Panc1 (cell line): ENCODE results near the gene C17orf78. TPM values are rescaled to one million over a fixed set of nuclear protein-coding genes. Genes with fewer than 3 reads are reported as not detected.

Experiments
- ATAC-seq: fragments of 200-7000 bp; cut with Tn5 transposase; 2 replicates; pipeline ENCODE4 v1.9.1; 2020; ENCODE audit warnings: mild to moderate bottlenecking, moderate library complexity
- BruUV-seq: library from RNA; stranded (reverse); fragments of 400-500 nt; replicated peaks from 2 replicates; lab custom pipeline; 2021; lab: Mats Ljungman, UMichigan
- CTCF ChIA-PET: fragments of 300-600 bp; sonication (Branson Sonifier 250); formaldehyde crosslinking; loops from one replicate; lab custom pipeline; 2022; ENCODE audit warnings: antibody characterized with exemption; lab: Charles Lee
- POLR2A ChIA-PET: fragments of 300-600 bp; sonication (Branson Sonifier 250); formaldehyde crosslinking; loops from one replicate; lab custom pipeline; 2022; ENCODE audit warnings: antibody characterized with exemption; lab: Charles Lee
- DNase-seq: peaks from one replicate; pipeline ENCODE4 v3.0.0-alpha.2; 2010; ENCODE audit warnings: low read depth, low spot score
- H3K27ac ChIP-seq: 2 replicates; pipeline ENCODE4 v1.5.1; 2011; ENCODE audit warnings: mild to moderate bottlenecking, low read length, inconsistent platforms
- H3K27me3 ChIP-seq: fragments of 200-500 bp; sonication (Bioruptor generic); 2 replicates; pipeline ENCODE4 v1.6.0; 2014; ENCODE audit warnings: low read length, inconsistent platforms; ENCODE audit not compliant: control insufficient read depth, insufficient read depth
- H3K36me3 ChIP-seq: fragments of 200-500 bp; sonication (Bioruptor generic); 2 replicates; pipeline ENCODE4 v1.5.1; 2014; ENCODE audit warnings: inconsistent platforms, mild to moderate bottlenecking, low read length, moderate library complexity; ENCODE audit not compliant: control insufficient read depth, insufficient read depth
- H3K4me1 ChIP-seq: 2 replicates; pipeline ENCODE4 v1.5.1; 2011; ENCODE audit warnings: inconsistent platforms, mild to moderate bottlenecking, low read length, moderate library complexity; ENCODE audit not compliant: control insufficient read depth, insufficient read depth
- H3K4me3 ChIP-seq, 2 experiments: 2 replicates each; pipeline ENCODE4 v1.5.1; 2011 to 2012; ENCODE audit warnings: low read depth in 2 of 2, low read length in 2 of 2, mild to moderate bottlenecking in 2 of 2, inconsistent platforms in 1 of 2, moderate library complexity in 1 of 2
- H3K9me3 ChIP-seq: fragments of 200-500 bp; sonication (Bioruptor generic); 2 replicates; pipeline ENCODE4 v1.5.1; 2014; ENCODE audit warnings: low read depth, mild to moderate bottlenecking, inconsistent platforms, low read length, moderate library complexity; ENCODE audit not compliant: control insufficient read depth, insufficient read depth
- POLR2AphosphoS5 ChIP-seq: IDR thresholded peaks from 2 replicates; pipeline ENCODE4 v1.6.1; 2012; ENCODE audit warnings: mild to moderate bottlenecking, low read depth, low read length, moderate library complexity
- SIN3A ChIP-seq: IDR thresholded peaks from 2 replicates; pipeline ENCODE4 v1.6.1; 2012; ENCODE audit warnings: low read depth, mild to moderate bottlenecking, low read length, moderate library complexity, borderline replicate concordance; ENCODE audit not compliant: insufficient read depth
- TCF7L2 ChIP-seq: IDR thresholded peaks from 2 replicates; pipeline ENCODE4 v1.6.1; 2011; ENCODE audit warnings: mild to moderate bottlenecking, low read depth, low read length, inconsistent platforms
- in situ Hi-C: cut with HindIII; loops from 2 replicates; pipeline ENCODE4 v1.10.0; 2016; ENCODE audit warnings: low sequenced_read_pairs, low pct_unique_long_range_greater_than_20kb
- intact Hi-C: fragments of 100-400 bp; cut with micrococcal nuclease; formaldehyde crosslinking; loops from one replicate; pipeline ENCODE4 v1.10.0; 2022; ENCODE audit not compliant: unreplicated experiment
- total RNA-seq: library from RNA; stranded (reverse); gene quantifications from one replicate; pipeline ENCODE4 v1.2.1, GENCODE V29; 2021; ENCODE audit not compliant: unreplicated experiment
- TF ChIP-seq, protein P1 (sequence below), 2 experiments: IDR thresholded peaks; 2 replicates each; pipeline ENCODE4 v1.6.1; 2011 to 2012; ENCODE audit warnings: low read depth in 2 of 2, control low read depth in 1 of 2, low read length in 1 of 2, mild to moderate bottlenecking in 1 of 2, moderate library complexity in 1 of 2; ENCODE audit not compliant: insufficient read depth in 1 of 2
- TF ChIP-seq, protein P2 (sequence below): fragments of 450-650 bp; IDR thresholded peaks from 2 replicates; pipeline ENCODE4 v1.5.1; 2017; ENCODE audit warnings: mild to moderate bottlenecking

Gene C17orf78
- total RNA-seq, 1 experiment from 2014 or later, result not detected

DNA sequence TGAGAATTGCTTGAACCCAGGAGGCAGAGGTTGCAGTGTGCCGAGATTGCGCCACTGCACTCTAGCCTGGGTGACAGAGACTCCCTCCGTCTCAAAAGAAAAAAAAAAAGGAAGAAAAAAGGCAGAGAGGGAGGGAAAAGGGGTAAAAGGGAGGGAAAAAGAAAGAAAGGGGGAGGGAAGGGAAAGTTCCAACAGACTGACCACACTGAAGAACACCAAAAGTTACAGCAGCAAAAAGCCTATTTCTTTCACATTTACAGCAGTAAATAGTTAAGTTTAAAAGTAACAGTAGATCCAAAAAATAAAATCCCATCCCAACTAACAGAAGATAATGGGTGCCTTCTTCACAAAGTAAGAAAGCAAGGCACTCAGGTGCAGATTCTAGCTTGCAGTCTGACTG is 36.9 kb upstream of the C17orf78 start:
- Histone ChIP-seq H3K27me3 (no peaks in the 10 kb centered on the region), H3K9me3 (no peaks in the 10 kb centered on the region), H3K36me3 (no peaks in the 10 kb centered on the region; the same call in 1 of the 2 replicates), H3K4me1 (peaks cover 5% of the 10 kb centered on the region), H3K4me3 (no peak overlapping the region), H3K27ac (no peak overlapping the region)
- intact Hi-C loops (no loop called here), in situ Hi-C loops (no loop called here)
- no TSS peak for BruUV-seq
- ATAC-seq (no peak), DNase-seq (no peak)
- TF ChIP-seq POLR2AphosphoS5 (no peak), TCF7L2 (no peak), SIN3A (no peak)
- TF ChIP-seq, protein P1, sequence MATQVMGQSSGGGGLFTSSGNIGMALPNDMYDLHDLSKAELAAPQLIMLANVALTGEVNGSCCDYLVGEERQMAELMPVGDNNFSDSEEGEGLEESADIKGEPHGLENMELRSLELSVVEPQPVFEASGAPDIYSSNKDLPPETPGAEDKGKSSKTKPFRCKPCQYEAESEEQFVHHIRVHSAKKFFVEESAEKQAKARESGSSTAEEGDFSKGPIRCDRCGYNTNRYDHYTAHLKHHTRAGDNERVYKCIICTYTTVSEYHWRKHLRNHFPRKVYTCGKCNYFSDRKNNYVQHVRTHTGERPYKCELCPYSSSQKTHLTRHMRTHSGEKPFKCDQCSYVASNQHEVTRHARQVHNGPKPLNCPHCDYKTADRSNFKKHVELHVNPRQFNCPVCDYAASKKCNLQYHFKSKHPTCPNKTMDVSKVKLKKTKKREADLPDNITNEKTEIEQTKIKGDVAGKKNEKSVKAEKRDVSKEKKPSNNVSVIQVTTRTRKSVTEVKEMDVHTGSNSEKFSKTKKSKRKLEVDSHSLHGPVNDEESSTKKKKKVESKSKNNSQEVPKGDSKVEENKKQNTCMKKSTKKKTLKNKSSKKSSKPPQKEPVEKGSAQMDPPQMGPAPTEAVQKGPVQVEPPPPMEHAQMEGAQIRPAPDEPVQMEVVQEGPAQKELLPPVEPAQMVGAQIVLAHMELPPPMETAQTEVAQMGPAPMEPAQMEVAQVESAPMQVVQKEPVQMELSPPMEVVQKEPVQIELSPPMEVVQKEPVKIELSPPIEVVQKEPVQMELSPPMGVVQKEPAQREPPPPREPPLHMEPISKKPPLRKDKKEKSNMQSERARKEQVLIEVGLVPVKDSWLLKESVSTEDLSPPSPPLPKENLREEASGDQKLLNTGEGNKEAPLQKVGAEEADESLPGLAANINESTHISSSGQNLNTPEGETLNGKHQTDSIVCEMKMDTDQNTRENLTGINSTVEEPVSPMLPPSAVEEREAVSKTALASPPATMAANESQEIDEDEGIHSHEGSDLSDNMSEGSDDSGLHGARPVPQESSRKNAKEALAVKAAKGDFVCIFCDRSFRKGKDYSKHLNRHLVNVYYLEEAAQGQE (IDR thresholded peaks at IDR 0.05; ENCODE audit: insufficient read depth in 1 of 2, low read depth in 2 of 2, low read length in 1 of 2), result no peak
- TF ChIP-seq, protein P2, sequence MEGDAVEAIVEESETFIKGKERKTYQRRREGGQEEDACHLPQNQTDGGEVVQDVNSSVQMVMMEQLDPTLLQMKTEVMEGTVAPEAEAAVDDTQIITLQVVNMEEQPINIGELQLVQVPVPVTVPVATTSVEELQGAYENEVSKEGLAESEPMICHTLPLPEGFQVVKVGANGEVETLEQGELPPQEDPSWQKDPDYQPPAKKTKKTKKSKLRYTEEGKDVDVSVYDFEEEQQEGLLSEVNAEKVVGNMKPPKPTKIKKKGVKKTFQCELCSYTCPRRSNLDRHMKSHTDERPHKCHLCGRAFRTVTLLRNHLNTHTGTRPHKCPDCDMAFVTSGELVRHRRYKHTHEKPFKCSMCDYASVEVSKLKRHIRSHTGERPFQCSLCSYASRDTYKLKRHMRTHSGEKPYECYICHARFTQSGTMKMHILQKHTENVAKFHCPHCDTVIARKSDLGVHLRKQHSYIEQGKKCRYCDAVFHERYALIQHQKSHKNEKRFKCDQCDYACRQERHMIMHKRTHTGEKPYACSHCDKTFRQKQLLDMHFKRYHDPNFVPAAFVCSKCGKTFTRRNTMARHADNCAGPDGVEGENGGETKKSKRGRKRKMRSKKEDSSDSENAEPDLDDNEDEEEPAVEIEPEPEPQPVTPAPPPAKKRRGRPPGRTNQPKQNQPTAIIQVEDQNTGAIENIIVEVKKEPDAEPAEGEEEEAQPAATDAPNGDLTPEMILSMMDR, result no peak
- CTCF ChIA-PET, result no interaction called here
- POLR2A ChIA-PET, result no interaction called here

- H3K4me1 ChIP-seq, result peaks cover 5% of the 10 kb centered on the region
- no peak overlapping the region; the same call in 1 of the 2 replicates for H3K27ac ChIP-seq
- no peaks in the 10 kb centered on the region; the same call in 1 of the 2 replicates for H3K36me3 ChIP-seq
- DNase-seq, result no peak
- intact Hi-C loops (no loop called here), in situ Hi-C loops (no loop called here)
- CTCF ChIA-PET, result no interaction called here
- no peak overlapping the region for H3K4me3 ChIP-seq
- TF ChIP-seq, protein P1 (IDR thresholded peaks at IDR 0.05; ENCODE audit: insufficient read depth in 1 of 2, low read depth in 2 of 2, low read length in 1 of 2), result no peak
- TF ChIP-seq, protein P2, result no peak
- no peaks in the 10 kb centered on the region for H3K27me3 ChIP-seq
- TSS peak; percentile 54 for BruUV-seq
- ATAC-seq, result no peak
- H3K9me3 ChIP-seq, result no peaks in the 10 kb centered on the region
- POLR2A ChIA-PET, result no interaction called here
Measured at GRCh38 chr17:37339321-37339720, 36.5 kb upstream of the C17orf78 start.
